ENCODE measurements around the gene FAM162A.

DNA sequence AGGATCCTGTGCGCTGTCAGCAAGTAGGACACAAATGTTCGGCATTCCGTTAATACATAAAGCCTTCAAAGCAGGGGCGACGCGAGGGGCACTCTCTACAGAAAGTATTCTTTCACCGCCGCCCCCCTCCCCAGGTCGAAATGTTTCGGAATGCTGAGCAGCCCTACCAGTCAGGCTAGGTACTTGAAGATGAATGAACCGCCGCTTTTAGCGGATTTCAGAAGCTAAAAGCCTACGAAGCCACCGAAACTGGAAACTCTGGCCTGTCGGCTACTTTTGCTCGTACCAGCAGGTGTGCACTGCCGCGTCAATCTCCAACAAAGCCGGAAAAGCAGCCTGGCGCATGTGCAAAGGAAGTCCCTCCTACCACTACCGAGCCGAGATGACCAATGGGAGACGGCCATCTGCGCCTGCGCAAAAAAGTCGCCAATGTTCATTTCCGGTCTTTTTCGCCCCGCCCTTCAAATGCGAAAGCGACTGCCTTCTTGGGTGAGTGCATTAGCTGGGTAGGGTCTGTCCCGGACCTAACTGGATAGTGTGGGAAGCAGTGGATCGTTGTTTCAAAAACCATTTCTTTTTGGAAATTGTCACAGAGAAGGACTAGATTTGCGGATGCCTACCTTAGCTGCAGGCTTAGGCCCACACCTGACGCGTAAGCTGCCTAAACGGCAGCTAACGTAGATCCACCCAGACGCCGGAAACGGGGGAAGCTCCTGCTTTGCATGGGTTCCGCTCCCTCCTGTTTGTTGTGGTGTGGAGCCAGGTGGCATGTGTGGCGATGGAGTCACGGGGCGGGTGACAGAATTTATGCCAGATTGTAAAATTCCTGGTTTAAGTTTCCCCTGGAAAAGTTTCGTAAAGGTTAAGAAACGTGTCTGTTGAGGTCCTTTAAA, 32.0 kb downstream of the FAM162A start, which contains the start of gene WDR5B:
- TF ChIP-seq, protein P1, sequence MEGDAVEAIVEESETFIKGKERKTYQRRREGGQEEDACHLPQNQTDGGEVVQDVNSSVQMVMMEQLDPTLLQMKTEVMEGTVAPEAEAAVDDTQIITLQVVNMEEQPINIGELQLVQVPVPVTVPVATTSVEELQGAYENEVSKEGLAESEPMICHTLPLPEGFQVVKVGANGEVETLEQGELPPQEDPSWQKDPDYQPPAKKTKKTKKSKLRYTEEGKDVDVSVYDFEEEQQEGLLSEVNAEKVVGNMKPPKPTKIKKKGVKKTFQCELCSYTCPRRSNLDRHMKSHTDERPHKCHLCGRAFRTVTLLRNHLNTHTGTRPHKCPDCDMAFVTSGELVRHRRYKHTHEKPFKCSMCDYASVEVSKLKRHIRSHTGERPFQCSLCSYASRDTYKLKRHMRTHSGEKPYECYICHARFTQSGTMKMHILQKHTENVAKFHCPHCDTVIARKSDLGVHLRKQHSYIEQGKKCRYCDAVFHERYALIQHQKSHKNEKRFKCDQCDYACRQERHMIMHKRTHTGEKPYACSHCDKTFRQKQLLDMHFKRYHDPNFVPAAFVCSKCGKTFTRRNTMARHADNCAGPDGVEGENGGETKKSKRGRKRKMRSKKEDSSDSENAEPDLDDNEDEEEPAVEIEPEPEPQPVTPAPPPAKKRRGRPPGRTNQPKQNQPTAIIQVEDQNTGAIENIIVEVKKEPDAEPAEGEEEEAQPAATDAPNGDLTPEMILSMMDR (IDR thresholded peaks at IDR 0.05): peak in 2 of 12 donors; percentile 31 to 34
- TF ChIP-seq POLR2A (IDR thresholded peaks at IDR 0.05): peak; percentile 4 to 82

Measured in heart left ventricle (tissue), 13 donors.